Stimulated activated CD8-positive, alpha-beta memory T cell treated with anti-CD3 and anti-CD28 coated beads, Interleukin-2, amount 100 ng/mL, for 48 hours (primary cell): ENCODE data around the gene G6PC3.
"Not testable (repeated sequence)": the region's sequence is repeated elsewhere in the genome, so short reads cannot be mapped to it uniquely, and the experiment has no call there.

Experiments used
- DNase-seq, 2 donors: peaks; one replicate each; pipeline ENCODE4 v3.0.0-alpha.2; 2020; ENCODE audit warnings: low read depth in 2 of 2

G6PC3 gene

GRCh38 chr17:44070455-44071197, at the start of gene G6PC3:
Gene G6PC3 (plus strand): TSS chr17:44070735. CDS start chr17:44070966, 231 bp downstream.
- DNase-seq: peak; percentile 84 to 88

- DNase-seq: not testable (repeated sequence)
These were observed 49.3 kb upstream of the G6PC3 start for GRCh38 chr17:44021227-44021626.

GRCh38 chr17:44022246-44022645, 48.3 kb upstream of the G6PC3 start:
- no peak for DNase-seq

GRCh38 chr17:44023545-44024270, 46.8 kb upstream of the G6PC3 start:
- DNase-seq: no peak

- DNase-seq: no peak
These were observed 46.3 kb upstream of the G6PC3 start for GRCh38 chr17:44024271-44024663.

GRCh38 chr17:44024853-44025252, 45.7 kb upstream of the G6PC3 start:
- no peak for DNase-seq

GRCh38 chr17:44029736-44030135, 40.8 kb upstream of the G6PC3 start:
- no peak for DNase-seq

GRCh38 chr17:44030482-44030881, 40.1 kb upstream of the G6PC3 start:
- DNase-seq: no peak

- no peak for DNase-seq
These were observed 36.6 kb upstream of the G6PC3 start for GRCh38 chr17:44033861-44034408.

GRCh38 chr17:44034688-44035087, 35.8 kb upstream of the G6PC3 start:
- DNase-seq: not testable (repeated sequence)

GRCh38 chr17:44037471-44037870, 33.1 kb upstream of the G6PC3 start:
- DNase-seq: no peak

GRCh38 chr17:44038604-44039011, 31.9 kb upstream of the G6PC3 start:
- DNase-seq: no peak

- DNase-seq: no peak
These were observed 30.5 kb upstream of the G6PC3 start for GRCh38 chr17:44039829-44040635.

- no peak for DNase-seq
These were observed 27.3 kb upstream of the G6PC3 start for GRCh38 chr17:44043272-44043696.

- no peak for DNase-seq
These were observed 26.5 kb upstream of the G6PC3 start for GRCh38 chr17:44044071-44044470.

GRCh38 chr17:44045486-44045885, 25.0 kb upstream of the G6PC3 start:
- DNase-seq: no peak

- DNase-seq: not testable (repeated sequence)
These were observed 23.6 kb upstream of the G6PC3 start for GRCh38 chr17:44046893-44047292.

GRCh38 chr17:44049294-44050060, 21.1 kb upstream of the G6PC3 start:
- no peak for DNase-seq

- no peak for DNase-seq
These were observed 17.2 kb upstream of the G6PC3 start for GRCh38 chr17:44053125-44053872.

GRCh38 chr17:44059101-44059892, 11.2 kb upstream of the G6PC3 start:
- DNase-seq: no peak
